Measurements from ENCODE around the gene SLF2.

SLF2 gene, protein sequence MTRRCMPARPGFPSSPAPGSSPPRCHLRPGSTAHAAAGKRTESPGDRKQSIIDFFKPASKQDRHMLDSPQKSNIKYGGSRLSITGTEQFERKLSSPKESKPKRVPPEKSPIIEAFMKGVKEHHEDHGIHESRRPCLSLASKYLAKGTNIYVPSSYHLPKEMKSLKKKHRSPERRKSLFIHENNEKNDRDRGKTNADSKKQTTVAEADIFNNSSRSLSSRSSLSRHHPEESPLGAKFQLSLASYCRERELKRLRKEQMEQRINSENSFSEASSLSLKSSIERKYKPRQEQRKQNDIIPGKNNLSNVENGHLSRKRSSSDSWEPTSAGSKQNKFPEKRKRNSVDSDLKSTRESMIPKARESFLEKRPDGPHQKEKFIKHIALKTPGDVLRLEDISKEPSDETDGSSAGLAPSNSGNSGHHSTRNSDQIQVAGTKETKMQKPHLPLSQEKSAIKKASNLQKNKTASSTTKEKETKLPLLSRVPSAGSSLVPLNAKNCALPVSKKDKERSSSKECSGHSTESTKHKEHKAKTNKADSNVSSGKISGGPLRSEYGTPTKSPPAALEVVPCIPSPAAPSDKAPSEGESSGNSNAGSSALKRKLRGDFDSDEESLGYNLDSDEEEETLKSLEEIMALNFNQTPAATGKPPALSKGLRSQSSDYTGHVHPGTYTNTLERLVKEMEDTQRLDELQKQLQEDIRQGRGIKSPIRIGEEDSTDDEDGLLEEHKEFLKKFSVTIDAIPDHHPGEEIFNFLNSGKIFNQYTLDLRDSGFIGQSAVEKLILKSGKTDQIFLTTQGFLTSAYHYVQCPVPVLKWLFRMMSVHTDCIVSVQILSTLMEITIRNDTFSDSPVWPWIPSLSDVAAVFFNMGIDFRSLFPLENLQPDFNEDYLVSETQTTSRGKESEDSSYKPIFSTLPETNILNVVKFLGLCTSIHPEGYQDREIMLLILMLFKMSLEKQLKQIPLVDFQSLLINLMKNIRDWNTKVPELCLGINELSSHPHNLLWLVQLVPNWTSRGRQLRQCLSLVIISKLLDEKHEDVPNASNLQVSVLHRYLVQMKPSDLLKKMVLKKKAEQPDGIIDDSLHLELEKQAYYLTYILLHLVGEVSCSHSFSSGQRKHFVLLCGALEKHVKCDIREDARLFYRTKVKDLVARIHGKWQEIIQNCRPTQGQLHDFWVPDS

DNA sequence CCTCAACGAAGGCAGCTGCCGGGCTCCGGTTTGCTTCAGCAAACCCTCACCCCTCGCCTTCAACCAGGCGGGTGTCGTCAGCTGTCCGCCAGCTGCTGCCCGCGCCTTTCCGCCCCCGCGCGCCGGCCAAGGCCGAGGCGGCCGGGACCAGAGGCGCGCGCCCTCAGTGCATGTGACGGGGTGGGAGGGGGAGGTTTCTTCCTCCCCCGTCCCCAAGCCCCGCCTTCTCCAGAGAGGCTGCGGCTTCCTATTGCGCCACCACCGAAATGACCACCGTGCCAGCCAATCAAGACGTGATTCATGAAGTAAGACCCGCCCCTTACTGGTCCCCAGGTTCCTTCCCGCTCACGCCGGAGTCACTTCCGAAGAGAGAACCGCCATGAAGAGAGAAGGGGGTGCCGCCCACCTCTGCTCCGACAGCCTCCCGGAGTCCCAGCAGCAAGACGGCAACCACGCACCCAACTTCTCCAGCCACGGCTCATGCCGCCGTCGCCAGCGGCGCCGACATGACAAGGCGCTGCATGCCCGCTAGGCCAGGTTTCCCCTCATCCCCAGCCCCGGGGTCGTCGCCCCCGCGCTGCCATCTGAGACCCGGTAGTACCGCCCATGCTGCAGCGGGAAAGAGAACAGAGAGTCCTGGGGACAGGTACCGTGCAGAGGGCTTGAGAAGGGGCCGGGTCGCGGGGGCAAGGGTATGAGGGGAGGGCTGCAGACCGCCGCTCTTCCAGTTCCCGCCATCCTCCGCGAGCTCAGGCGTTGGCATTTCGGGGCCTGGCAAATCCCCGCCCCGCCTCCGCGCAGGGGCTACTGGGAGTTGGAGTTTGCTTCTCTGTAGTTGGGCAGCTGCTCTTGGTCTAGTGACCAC is at the start of gene SLF2:
Gene SLF2 (plus strand): TSS at position 359 of the 865 bp plus-strand sequence. CDS start 148 bp downstream, at position 507.
- Mint-ChIP-seq H3K27me3 (no peaks in the 10 kb centered on the region), H3K4me1 (peaks cover 40% of the 10 kb centered on the region), H3K27ac (ENCODE audit: low read depth) (peak within 1 kb of the TSS; percentile 94), H3K4me3 (peak within 1 kb of the TSS; percentile 99), H3K36me3 (ENCODE audit: insufficient read depth) (peaks cover 14% of the 10 kb centered on the region), H3K9me3 (no peaks in the 10 kb centered on the region)
- peak; percentile 80 to 82 for DNase-seq (ENCODE audit: low spot score in 2 of 2)
- peak; percentile 85 for ATAC-seq (replicated peaks; ENCODE audit: extremely low read depth, poor library complexity, severe bottlenecking)

DNA sequence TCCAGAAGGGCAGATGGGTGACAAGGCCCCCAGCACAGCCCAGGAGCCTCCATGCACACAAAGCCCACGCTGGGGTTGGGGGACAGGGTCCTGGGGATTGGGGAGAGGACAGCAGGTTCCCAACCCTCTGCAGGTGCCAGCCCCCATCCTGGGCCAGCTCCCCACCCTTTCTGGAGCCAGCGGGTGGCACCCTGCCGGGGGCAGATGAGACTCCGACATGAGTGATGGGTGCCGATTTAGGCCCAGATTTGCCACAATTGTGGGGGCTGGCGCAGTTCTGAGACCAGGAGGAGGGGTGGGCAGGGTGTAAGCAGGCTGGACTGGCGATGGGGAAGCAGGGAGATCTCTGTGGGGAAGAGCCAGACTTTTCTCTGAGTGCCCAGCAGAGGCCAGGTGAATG is 49.3 kb upstream of the SLF2 start:
- H3K9me3 Mint-ChIP-seq: no peaks in the 10 kb centered on the region
- ATAC-seq (replicated peaks; ENCODE audit: extremely low read depth, poor library complexity, severe bottlenecking) (no peak), DNase-seq (ENCODE audit: low spot score in 2 of 2) (no peak)
- no peak overlapping the region for H3K4me3 Mint-ChIP-seq
- H3K36me3 Mint-ChIP-seq (ENCODE audit: insufficient read depth): no peaks in the 10 kb centered on the region
- H3K27ac Mint-ChIP-seq (ENCODE audit: low read depth): no peak overlapping the region
- H3K27me3 Mint-ChIP-seq: peaks cover 88% of the 10 kb centered on the region
- H3K4me1 Mint-ChIP-seq: no peaks in the 10 kb centered on the region

DNA sequence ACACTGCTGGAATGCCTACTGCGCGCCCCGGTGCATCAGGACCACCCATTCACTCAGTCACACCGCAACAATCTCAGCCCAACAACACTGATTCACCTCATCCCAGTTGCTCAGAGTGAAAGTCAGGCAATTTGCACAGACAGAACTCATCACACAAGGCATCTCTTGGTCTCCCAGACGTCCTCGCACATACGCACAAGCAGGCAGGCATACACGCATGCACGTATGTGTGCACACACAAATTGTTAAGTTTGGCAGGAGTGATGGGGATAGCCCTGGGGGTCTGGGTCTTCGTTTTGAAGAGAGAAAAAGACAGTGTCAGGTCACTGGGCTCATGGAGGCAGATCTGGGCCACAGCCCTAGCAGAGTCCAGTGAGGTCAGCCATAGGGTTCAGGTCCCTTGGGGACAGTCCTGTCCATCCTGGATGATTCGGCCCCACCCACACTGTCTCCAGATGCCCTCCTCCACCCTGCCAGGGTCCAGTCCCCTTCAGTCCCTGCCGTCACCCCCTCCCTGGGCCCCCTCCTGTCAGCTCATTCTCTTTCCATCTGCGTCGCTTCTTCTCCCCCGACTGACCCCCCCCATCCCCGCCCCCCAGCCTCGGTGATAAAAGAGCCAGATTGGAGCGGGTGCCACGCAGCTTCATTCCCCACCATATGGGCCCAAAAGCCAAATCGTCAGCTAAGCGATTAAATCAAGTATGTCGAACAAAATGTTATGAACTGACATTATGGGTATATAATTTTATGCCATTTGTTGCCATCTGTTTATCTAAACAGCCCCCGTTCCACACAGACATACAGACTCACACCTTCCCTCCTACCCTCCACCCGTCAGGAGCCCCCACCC is 48.5 kb upstream of the SLF2 start:
- ATAC-seq (replicated peaks; ENCODE audit: extremely low read depth, poor library complexity, severe bottlenecking) (no peak), DNase-seq (ENCODE audit: low spot score in 2 of 2) (no peak)
- peaks cover 80% of the 10 kb centered on the region for H3K27me3 Mint-ChIP-seq
- H3K9me3 Mint-ChIP-seq: no peaks in the 10 kb centered on the region
- no peak overlapping the region for H3K27ac Mint-ChIP-seq (ENCODE audit: low read depth)
- no peaks in the 10 kb centered on the region for H3K4me1 Mint-ChIP-seq
- H3K36me3 Mint-ChIP-seq (ENCODE audit: insufficient read depth): no peaks in the 10 kb centered on the region
- no peak overlapping the region for H3K4me3 Mint-ChIP-seq

DNA sequence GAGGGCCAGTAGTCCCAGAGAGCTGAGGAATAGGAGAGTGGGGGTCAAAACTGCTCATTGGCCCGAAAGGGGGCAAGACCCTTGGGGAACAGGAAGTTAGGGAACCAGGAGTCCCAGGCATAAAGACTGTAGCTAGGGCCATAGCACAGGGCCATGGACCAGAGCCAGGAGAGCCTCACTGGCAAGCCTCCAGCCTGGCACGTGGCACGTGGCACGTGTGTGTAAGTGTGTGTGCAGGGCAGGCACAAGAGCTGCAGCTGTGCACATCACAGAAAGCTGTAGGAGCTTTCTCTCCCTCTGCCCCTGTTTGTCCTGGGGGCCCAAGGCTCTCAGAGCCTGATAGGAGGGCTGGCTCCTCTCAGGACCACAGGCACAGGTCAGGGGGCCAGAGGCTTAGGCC is 47.8 kb upstream of the SLF2 start:
- Mint-ChIP-seq H3K9me3 (no peaks in the 10 kb centered on the region), H3K27me3 (peaks cover 72% of the 10 kb centered on the region), H3K4me3 (no peak overlapping the region), H3K27ac (ENCODE audit: low read depth) (no peak overlapping the region), H3K36me3 (ENCODE audit: insufficient read depth) (no peaks in the 10 kb centered on the region), H3K4me1 (no peaks in the 10 kb centered on the region)
- ATAC-seq (replicated peaks; ENCODE audit: extremely low read depth, poor library complexity, severe bottlenecking): no peak
- DNase-seq (ENCODE audit: low spot score in 2 of 2): no peak

DNA sequence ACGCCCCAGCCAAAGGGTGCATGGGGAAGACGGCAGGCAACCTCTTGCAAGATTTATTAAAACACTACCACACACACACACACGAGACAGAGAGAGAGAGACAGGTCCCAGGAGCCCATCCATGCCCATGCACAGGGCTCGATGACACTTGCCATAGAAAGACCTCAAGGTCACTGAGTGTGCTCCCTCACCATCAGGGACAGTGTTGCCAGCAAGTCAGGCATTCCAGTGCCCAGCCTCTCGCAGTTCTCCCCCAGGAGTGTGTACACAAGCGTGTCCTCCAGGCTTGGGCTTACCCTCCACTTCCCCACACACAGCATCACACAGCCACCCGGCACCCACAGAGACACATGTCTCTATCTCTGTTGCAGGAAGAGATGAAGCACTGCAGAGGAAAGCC is 46.8 kb upstream of the SLF2 start:
- Mint-ChIP-seq H3K36me3 (ENCODE audit: insufficient read depth) (no peaks in the 10 kb centered on the region), H3K4me3 (no peak overlapping the region), H3K27ac (ENCODE audit: low read depth) (no peak overlapping the region)

DNA sequence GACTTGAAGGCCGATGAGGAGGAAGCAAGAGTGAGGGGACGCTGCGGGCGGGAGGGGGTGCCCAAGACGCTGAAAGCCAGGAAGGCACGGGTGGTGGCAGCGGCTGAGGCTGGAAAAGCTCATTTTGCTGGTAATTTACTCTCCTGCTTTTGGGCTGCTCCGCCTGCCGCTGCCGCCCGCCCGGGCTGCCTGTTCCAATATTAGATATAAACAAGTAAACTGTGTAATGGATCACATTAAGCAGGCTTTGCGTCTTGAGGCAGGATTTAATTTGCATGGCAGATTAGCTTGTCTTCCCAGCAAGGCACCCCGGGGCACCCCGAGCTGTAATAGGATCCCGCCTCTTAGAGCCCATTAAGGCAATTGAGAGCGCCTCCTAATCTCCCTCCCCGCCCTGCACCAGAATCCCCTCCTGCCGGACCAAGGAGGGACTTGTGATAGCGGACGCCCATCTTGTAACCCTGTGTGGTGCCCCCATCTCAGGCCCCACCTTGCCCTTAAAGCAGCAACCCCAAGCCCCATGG is 46.1 kb upstream of the SLF2 start:
- H3K27me3 Mint-ChIP-seq: peaks cover 60% of the 10 kb centered on the region
- ATAC-seq (replicated peaks; ENCODE audit: extremely low read depth, poor library complexity, severe bottlenecking): no peak
- no peak overlapping the region for H3K4me3 Mint-ChIP-seq
- H3K9me3 Mint-ChIP-seq: no peaks in the 10 kb centered on the region
- no peak for DNase-seq (ENCODE audit: low spot score in 2 of 2)
- no peak overlapping the region for H3K27ac Mint-ChIP-seq (ENCODE audit: low read depth)
- H3K4me1 Mint-ChIP-seq: no peaks in the 10 kb centered on the region
- H3K36me3 Mint-ChIP-seq (ENCODE audit: insufficient read depth): no peaks in the 10 kb centered on the region

More for the DNA sequence above, 46.8 kb upstream of the SLF2 start:
- ATAC-seq (replicated peaks; ENCODE audit: extremely low read depth, poor library complexity, severe bottlenecking) (no peak), DNase-seq (ENCODE audit: low spot score in 2 of 2) (no peak)
- Mint-ChIP-seq H3K4me1 (no peaks in the 10 kb centered on the region), H3K9me3 (no peaks in the 10 kb centered on the region), H3K27me3 (peaks cover 67% of the 10 kb centered on the region)

DNA sequence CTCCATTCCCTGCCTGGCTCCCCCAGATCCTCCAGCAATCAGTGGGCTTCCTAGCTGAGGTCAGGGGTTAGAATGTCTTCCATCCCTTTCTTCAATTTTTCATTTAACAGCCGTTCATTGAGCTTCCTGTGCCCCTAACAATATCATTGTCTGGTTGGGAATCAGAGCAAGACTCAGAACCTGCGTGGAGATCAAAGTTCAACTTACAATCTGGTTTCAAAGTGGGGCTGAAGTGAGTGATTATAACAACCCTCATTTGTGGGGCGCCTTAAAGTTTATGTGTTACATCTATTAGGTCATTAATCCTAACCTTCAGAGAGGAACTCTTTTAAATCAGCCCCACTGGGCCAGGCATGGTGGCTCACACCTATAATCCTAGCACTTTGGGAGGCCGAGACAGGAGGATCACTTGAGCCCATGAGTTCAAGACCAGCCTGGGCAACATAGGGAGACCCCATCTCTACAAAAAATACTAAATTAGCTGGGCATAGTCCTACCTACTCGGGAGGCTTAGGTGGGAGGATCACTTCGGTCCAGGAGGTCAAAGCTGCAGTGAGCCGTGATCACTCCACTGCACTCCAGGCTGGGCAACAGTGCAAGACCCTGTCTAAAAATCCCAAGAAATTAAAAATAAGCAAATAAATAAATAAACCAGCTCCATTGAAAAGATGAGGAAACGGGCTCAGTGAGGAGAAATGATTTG is 45.4 kb upstream of the SLF2 start:
- Mint-ChIP-seq H3K4me3 (no peak overlapping the region), H3K9me3 (no peaks in the 10 kb centered on the region), H3K36me3 (ENCODE audit: insufficient read depth) (no peaks in the 10 kb centered on the region)

DNA sequence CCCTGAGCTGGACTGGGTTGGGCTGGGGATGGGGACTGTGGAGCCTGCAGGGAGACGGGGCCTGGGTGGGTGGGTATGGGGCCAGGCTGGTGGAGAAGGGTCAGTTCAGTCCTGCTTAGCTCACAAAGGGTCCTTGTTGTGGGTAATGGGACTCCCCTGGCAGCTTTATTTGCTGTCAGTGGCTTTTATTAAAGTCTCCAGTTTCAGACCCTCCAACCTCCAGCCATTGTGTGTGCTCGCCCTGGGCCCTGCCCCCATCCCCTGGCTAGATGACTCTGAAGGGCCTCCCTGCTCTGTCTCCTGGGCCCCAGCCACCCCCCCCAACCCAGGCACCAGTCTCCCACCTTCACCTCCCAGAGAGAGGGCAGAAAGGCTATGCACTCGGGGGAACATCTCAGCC is 44.4 kb upstream of the SLF2 start:
- Mint-ChIP-seq H3K36me3 (ENCODE audit: insufficient read depth) (no peaks in the 10 kb centered on the region), H3K27ac (ENCODE audit: low read depth) (no peak overlapping the region), H3K27me3 (peaks cover 54% of the 10 kb centered on the region), H3K4me3 (no peak overlapping the region), H3K9me3 (no peaks in the 10 kb centered on the region), H3K4me1 (no peaks in the 10 kb centered on the region)
- ATAC-seq (replicated peaks; ENCODE audit: extremely low read depth, poor library complexity, severe bottlenecking): no peak
- DNase-seq (ENCODE audit: low spot score in 2 of 2): no peak

More for the DNA sequence above, 45.4 kb upstream of the SLF2 start:
- no peak for DNase-seq (ENCODE audit: low spot score in 2 of 2)
- no peak overlapping the region for H3K27ac Mint-ChIP-seq (ENCODE audit: low read depth)
- peaks cover 54% of the 10 kb centered on the region for H3K27me3 Mint-ChIP-seq
- H3K4me1 Mint-ChIP-seq: no peaks in the 10 kb centered on the region
- ATAC-seq (replicated peaks; ENCODE audit: extremely low read depth, poor library complexity, severe bottlenecking): no peak

DNA sequence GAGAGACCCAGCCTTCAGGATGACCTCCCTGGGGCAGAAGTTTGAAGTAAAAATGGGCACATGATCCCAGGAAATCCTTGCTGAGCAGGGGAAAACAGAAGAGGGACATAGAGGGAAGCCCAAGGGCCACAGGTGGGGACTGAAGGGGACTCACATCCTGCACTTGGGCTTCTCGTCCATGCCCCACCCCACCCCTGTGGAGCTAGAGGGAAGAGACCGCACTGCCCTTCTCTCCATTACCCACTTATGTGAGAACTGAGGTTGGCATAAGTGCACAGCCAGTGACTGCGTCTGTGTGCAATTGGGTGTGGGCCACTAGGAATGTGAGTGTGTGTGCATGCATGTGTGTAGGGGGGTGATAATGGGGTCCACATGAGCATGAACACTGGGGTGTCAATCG is 43.4 kb upstream of the SLF2 start:
- DNase-seq (ENCODE audit: low spot score in 2 of 2) (no peak), ATAC-seq (replicated peaks; ENCODE audit: extremely low read depth, poor library complexity, severe bottlenecking) (no peak)
- Mint-ChIP-seq H3K4me1 (no peaks in the 10 kb centered on the region), H3K4me3 (no peak overlapping the region), H3K9me3 (no peaks in the 10 kb centered on the region), H3K36me3 (ENCODE audit: insufficient read depth) (no peaks in the 10 kb centered on the region), H3K27me3 (peaks cover 48% of the 10 kb centered on the region), H3K27ac (ENCODE audit: low read depth) (no peak overlapping the region)

DNA sequence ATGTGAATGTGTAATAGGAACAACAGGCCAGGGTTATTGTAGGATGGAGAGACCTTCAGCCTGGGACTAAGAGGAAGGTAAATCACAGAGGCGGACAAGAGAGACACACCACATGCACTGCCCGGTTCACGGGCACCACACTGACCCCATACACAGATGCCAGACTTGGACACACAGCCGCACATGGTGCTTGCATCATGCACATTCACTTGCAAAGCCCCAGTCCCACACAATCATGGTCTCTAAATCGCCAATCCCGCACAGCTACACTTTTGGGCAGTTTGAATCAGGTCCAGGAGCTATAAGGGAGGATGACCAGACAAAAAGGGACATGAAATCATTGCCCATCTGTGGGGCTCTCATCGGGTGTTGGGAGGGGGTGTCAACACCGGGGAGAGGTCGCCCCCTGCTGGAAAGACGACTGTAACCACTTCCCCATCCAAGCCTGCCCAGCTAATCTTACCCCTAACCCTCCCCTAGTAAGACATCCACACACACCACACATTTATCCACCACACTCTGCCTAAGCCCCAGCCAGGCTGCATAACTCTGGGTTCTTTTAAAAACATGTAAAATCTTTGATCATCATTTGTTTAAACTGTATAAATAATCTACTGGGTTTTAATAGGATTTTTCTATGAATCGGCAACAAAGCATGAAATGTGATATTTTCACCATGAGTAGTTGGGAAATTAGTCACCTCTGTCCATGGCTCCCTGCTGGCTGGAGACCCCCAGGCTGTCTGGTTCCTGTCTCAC is 40.5 kb upstream of the SLF2 start:
- ATAC-seq (replicated peaks; ENCODE audit: extremely low read depth, poor library complexity, severe bottlenecking) (no peak), DNase-seq (ENCODE audit: low spot score in 2 of 2) (peak in 1 of 2 donors; percentile 20)
- no peaks in the 10 kb centered on the region for H3K9me3 Mint-ChIP-seq
- H3K27ac Mint-ChIP-seq (ENCODE audit: low read depth): no peak overlapping the region
- no peaks in the 10 kb centered on the region for H3K36me3 Mint-ChIP-seq (ENCODE audit: insufficient read depth)
- H3K27me3 Mint-ChIP-seq: peaks cover 41% of the 10 kb centered on the region
- no peak overlapping the region for H3K4me3 Mint-ChIP-seq
- H3K4me1 Mint-ChIP-seq: no peaks in the 10 kb centered on the region

Measured in central memory CD8-positive, alpha-beta T cell (primary cell).